ENCODE measurements around the gene NUP214.

DNA sequence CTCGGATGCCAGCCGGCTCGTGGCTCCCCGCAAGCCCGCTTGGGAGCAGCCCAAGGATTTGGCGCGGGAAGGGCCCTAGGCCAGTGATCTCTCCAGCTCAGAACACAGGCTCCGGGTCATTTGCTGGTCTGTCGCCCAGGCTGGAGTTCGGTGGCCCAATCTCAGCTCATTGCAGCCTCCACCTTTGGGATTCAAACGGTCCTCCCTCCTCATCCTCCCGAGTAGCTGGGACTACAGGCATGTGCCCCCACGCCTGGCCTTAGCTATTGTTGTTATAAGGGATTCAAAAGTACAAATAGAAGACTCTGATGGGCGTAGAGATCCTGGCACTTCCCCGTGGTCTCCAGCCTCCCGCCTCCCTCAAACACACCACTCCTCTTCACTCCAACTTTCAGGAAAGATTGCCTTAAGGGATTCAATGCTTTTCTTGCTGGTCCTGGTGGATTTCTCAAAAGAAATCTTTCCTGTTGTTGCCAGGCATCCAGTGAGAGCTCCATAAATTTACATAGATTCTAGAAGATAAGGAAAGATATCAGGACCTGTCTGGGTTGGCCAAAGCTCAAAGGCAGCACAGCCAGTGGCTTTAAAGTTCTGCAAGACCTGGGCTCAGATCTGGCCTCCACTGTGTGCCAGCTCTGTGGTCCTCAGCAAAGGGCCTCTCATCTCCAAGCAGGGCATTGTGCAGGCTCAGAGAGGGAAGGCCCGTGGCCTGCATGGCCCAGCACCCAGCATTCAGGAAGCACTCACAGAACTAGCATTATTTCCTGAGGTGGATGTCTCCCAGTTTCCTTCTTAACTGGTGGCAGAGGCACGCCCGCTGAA is 28.0 kb upstream of the NUP214 start:
- TF ChIP-seq, protein P1, sequence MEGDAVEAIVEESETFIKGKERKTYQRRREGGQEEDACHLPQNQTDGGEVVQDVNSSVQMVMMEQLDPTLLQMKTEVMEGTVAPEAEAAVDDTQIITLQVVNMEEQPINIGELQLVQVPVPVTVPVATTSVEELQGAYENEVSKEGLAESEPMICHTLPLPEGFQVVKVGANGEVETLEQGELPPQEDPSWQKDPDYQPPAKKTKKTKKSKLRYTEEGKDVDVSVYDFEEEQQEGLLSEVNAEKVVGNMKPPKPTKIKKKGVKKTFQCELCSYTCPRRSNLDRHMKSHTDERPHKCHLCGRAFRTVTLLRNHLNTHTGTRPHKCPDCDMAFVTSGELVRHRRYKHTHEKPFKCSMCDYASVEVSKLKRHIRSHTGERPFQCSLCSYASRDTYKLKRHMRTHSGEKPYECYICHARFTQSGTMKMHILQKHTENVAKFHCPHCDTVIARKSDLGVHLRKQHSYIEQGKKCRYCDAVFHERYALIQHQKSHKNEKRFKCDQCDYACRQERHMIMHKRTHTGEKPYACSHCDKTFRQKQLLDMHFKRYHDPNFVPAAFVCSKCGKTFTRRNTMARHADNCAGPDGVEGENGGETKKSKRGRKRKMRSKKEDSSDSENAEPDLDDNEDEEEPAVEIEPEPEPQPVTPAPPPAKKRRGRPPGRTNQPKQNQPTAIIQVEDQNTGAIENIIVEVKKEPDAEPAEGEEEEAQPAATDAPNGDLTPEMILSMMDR (IDR thresholded peaks at IDR 0.05): no peak
- TF ChIP-seq JUND (IDR thresholded peaks at IDR 0.05) (no peak), RCOR1 (IDR thresholded peaks at IDR 0.05; ENCODE audit: low read length) (no peak), POLR2AphosphoS5 (IDR thresholded peaks at IDR 0.05; ENCODE audit: low read depth, low read length) (no peak), EZH2phosphoT487 (IDR thresholded peaks at IDR 0.05; ENCODE audit: borderline replicate concordance, low read depth) (no peak)
- TF ChIP-seq, protein P2, sequence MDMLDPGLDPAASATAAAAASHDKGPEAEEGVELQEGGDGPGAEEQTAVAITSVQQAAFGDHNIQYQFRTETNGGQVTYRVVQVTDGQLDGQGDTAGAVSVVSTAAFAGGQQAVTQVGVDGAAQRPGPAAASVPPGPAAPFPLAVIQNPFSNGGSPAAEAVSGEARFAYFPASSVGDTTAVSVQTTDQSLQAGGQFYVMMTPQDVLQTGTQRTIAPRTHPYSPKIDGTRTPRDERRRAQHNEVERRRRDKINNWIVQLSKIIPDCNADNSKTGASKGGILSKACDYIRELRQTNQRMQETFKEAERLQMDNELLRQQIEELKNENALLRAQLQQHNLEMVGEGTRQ (IDR thresholded peaks at IDR 0.05; ENCODE audit: borderline replicate concordance, low read depth, low read length): no peak
- TF ChIP-seq, protein P3, sequence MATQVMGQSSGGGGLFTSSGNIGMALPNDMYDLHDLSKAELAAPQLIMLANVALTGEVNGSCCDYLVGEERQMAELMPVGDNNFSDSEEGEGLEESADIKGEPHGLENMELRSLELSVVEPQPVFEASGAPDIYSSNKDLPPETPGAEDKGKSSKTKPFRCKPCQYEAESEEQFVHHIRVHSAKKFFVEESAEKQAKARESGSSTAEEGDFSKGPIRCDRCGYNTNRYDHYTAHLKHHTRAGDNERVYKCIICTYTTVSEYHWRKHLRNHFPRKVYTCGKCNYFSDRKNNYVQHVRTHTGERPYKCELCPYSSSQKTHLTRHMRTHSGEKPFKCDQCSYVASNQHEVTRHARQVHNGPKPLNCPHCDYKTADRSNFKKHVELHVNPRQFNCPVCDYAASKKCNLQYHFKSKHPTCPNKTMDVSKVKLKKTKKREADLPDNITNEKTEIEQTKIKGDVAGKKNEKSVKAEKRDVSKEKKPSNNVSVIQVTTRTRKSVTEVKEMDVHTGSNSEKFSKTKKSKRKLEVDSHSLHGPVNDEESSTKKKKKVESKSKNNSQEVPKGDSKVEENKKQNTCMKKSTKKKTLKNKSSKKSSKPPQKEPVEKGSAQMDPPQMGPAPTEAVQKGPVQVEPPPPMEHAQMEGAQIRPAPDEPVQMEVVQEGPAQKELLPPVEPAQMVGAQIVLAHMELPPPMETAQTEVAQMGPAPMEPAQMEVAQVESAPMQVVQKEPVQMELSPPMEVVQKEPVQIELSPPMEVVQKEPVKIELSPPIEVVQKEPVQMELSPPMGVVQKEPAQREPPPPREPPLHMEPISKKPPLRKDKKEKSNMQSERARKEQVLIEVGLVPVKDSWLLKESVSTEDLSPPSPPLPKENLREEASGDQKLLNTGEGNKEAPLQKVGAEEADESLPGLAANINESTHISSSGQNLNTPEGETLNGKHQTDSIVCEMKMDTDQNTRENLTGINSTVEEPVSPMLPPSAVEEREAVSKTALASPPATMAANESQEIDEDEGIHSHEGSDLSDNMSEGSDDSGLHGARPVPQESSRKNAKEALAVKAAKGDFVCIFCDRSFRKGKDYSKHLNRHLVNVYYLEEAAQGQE (IDR thresholded peaks at IDR 0.05; ENCODE audit: low read depth, low read length): no peak

All from SK-N-SH (cell line).